Ishikawa (cell line): ENCODE results near the gene INPP5J.
A peak's percentile ranks its signal among the peaks of the same experiment; 100 is the strongest.

Experiments used
- CEBPB ChIP-seq: IDR thresholded peaks from 2 replicates; pipeline ENCODE4 v1.6.1; 2012
- CREB1 ChIP-seq: IDR thresholded peaks from 2 replicates; pipeline ENCODE4 v1.6.1; 2012; ENCODE audit warnings: low read depth
- EGR1 ChIP-seq: IDR thresholded peaks from 2 replicates; pipeline ENCODE4 v1.6.1; 2012
- EP300 ChIP-seq: IDR thresholded peaks from 2 replicates; pipeline ENCODE4 v1.6.1; 2012; ENCODE audit warnings: borderline replicate concordance
- FOXM1 ChIP-seq: IDR thresholded peaks from 2 replicates; pipeline ENCODE4 v1.6.1; 2012; ENCODE audit warnings: low read depth, borderline replicate concordance
- NFIC ChIP-seq: IDR thresholded peaks from 2 replicates; pipeline ENCODE4 v1.6.1; 2012
- RAD21 ChIP-seq: IDR thresholded peaks from 2 replicates; pipeline ENCODE4 v1.6.1; 2012; ENCODE audit warnings: low read depth
- REST ChIP-seq: IDR thresholded peaks from 2 replicates; pipeline ENCODE4 v1.6.1; 2012; ENCODE audit warnings: low read depth, mild to moderate bottlenecking
- TAF1 ChIP-seq: IDR thresholded peaks from 2 replicates; pipeline ENCODE4 v1.6.1; 2012; ENCODE audit warnings: low read depth, mild to moderate bottlenecking
- TCF12 ChIP-seq: IDR thresholded peaks from 2 replicates; pipeline ENCODE4 v1.6.1; 2012; ENCODE audit warnings: low read depth
- TEAD4 ChIP-seq: IDR thresholded peaks from 2 replicates; pipeline ENCODE4 v1.6.1; 2012
- YY1 ChIP-seq: IDR thresholded peaks from 2 replicates; pipeline ENCODE4 v1.6.1; 2012; ENCODE audit warnings: low read depth
- ZBTB7A ChIP-seq: IDR thresholded peaks from 2 replicates; pipeline ENCODE4 v1.6.1; 2012; ENCODE audit warnings: low read depth
- TF ChIP-seq, protein P1 (sequence below): IDR thresholded peaks from 2 replicates; pipeline ENCODE4 v1.6.1; 2012
- TF ChIP-seq, protein P2 (sequence below): IDR thresholded peaks from 2 replicates; pipeline ENCODE4 v1.6.1; 2012

INPP5J gene, protein sequence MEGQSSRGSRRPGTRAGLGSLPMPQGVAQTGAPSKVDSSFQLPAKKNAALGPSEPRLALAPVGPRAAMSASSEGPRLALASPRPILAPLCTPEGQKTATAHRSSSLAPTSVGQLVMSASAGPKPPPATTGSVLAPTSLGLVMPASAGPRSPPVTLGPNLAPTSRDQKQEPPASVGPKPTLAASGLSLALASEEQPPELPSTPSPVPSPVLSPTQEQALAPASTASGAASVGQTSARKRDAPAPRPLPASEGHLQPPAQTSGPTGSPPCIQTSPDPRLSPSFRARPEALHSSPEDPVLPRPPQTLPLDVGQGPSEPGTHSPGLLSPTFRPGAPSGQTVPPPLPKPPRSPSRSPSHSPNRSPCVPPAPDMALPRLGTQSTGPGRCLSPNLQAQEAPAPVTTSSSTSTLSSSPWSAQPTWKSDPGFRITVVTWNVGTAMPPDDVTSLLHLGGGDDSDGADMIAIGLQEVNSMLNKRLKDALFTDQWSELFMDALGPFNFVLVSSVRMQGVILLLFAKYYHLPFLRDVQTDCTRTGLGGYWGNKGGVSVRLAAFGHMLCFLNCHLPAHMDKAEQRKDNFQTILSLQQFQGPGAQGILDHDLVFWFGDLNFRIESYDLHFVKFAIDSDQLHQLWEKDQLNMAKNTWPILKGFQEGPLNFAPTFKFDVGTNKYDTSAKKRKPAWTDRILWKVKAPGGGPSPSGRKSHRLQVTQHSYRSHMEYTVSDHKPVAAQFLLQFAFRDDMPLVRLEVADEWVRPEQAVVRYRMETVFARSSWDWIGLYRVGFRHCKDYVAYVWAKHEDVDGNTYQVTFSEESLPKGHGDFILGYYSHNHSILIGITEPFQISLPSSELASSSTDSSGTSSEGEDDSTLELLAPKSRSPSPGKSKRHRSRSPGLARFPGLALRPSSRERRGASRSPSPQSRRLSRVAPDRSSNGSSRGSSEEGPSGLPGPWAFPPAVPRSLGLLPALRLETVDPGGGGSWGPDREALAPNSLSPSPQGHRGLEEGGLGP

GRCh38 chr22:31122532-31123291, at the start of gene INPP5J:
Gene INPP5J, plus strand, starts transcription at chr22:31122966. Its CDS starts 49 bp downstream, at chr22:31123015.
- TF ChIP-seq TCF12, result no peak
- no peak for TF ChIP-seq EP300
- TF ChIP-seq ZBTB7A, result peak; percentile 73; the same call in 1 of the 2 replicates
- no peak for TF ChIP-seq YY1
- TF ChIP-seq CEBPB, result no peak
- TF ChIP-seq FOXM1, result no peak
- TF ChIP-seq, protein P1, sequence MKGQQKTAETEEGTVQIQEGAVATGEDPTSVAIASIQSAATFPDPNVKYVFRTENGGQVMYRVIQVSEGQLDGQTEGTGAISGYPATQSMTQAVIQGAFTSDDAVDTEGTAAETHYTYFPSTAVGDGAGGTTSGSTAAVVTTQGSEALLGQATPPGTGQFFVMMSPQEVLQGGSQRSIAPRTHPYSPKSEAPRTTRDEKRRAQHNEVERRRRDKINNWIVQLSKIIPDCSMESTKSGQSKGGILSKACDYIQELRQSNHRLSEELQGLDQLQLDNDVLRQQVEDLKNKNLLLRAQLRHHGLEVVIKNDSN, result no peak
- no peak for TF ChIP-seq REST
- TF ChIP-seq RAD21, result no peak
- peak; percentile 26 for TF ChIP-seq NFIC
- TF ChIP-seq TEAD4, result no peak
- TF ChIP-seq TAF1, result peak; percentile 36; the same call in 1 of the 2 replicates
- TF ChIP-seq, protein P2, sequence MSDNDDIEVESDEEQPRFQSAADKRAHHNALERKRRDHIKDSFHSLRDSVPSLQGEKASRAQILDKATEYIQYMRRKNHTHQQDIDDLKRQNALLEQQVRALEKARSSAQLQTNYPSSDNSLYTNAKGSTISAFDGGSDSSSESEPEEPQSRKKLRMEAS, result peak; percentile 60
- TF ChIP-seq EGR1, result no peak
- TF ChIP-seq CREB1, result peak; percentile 40; the same call in 1 of the 2 replicates

DNA sequence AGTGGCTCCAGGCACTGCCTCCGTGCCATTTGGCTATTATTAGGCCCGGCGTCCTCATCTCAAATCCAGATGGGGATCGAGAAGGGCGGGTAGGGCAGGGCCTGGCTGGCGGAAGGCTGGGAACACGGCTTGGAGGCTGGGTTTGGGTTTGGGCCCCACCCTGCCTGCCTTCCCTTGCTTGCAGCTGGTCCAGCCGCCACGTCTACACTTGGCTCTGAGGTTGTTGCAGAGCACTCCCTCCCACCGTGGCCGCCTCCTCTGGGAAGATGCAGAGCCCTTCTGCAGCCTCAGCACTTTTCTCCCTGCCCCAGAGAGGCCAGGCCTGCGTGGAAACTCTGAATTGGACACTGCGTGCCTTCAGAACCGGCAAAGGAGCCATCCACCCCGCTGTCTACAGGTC, 46.8 kb upstream of the INPP5J start:
- TF ChIP-seq EGR1, result no peak
- TF ChIP-seq, protein P2, result no peak
- TF ChIP-seq EP300, result no peak
- no peak for TF ChIP-seq TAF1
- TF ChIP-seq CREB1, result no peak
- TF ChIP-seq ZBTB7A, result no peak
- no peak for TF ChIP-seq TEAD4
- no peak for TF ChIP-seq REST
- TF ChIP-seq NFIC, result no peak
- TF ChIP-seq, protein P1, result no peak
- TF ChIP-seq RAD21, result no peak
- TF ChIP-seq FOXM1, result no peak
- TF ChIP-seq CEBPB, result no peak
- no peak for TF ChIP-seq YY1
- no peak for TF ChIP-seq TCF12

DNA sequence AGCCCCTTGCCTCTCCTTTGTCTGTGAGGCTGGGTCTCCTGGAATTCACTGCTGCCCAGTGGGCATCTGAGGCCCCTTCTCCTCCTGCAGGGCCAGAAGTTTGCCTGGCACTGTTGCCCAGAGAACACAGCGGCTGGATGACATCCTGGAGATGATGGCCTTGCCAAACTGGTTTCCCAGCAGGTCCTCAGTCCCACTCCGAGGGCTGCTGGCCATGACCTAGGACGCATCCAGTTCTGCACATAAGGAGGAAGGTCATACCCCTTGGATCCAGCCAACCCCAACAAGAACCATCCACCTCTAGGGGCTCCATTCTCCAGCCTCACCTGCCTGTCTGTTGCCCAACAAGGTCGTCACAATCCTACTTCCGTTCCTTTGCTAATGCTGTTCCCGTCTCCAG, 45.1 kb upstream of the INPP5J start:
- TF ChIP-seq CEBPB, result no peak

DNA sequence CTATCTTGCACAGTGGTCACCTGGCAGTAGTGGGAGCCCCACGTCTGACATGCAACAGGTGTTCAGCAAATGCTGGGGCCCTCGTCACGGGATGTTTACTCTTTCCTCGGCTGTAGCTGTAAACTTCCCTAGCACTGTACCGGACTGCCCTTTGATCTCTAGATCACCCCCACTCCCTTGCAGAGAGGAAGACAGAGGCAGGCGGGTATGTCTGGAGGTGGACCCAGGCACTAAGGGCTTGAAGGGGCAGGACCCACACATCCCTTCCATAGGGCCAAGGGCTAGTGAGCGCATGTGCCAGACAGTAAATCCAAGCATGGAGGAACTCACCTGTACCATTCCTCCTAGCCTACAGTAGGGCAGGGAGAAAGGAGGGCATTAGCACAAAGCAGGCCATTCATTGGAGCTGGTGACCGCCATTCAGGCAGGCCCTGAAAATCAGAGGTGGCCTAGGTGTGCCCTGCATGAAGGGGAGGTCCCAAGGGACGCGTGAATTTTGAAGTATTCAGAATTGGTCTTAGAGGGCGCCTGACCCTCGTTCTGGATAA, 43.6 kb upstream of the INPP5J start:
- TF ChIP-seq, protein P2, result no peak
- no peak for TF ChIP-seq YY1
- TF ChIP-seq EGR1, result no peak
- no peak for TF ChIP-seq CREB1
- TF ChIP-seq FOXM1, result no peak
- no peak for TF ChIP-seq REST
- TF ChIP-seq CEBPB, result no peak
- no peak for TF ChIP-seq EP300
- no peak for TF ChIP-seq TEAD4
- TF ChIP-seq TCF12, result no peak
- no peak for TF ChIP-seq NFIC
